Hepatocyte (in vitro differentiated cells): ENCODE data around the gene TCF23. TPM values are rescaled to one million over a fixed set of nuclear protein-coding genes. Genes with fewer than 3 reads are reported as not detected.

ENCODE experiments used
- DNase-seq: peaks from one replicate; pipeline ENCODE4 v3.0.0-alpha.2; 2016; ENCODE audit warnings: low spot score
- H2AFZ ChIP-seq: fragments of 200-600 bp; sonication (generic); 2 replicates; pipeline ENCODE4 v1.6.0; 2016; ENCODE audit warnings: antibody characterized with exemption, mild to moderate bottlenecking
- H3K27ac ChIP-seq: fragments of 200-600 bp; sonication (generic); 2 replicates; pipeline ENCODE4 v1.5.1; 2016; ENCODE audit warnings: mild to moderate bottlenecking
- H3K27me3 ChIP-seq: fragments of 200-600 bp; sonication (generic); 2 replicates; pipeline ENCODE4 v1.6.1; 2016
- H3K36me3 ChIP-seq: fragments of 200-600 bp; sonication (generic); replicated peaks from 2 replicates; pipeline ENCODE4 v1.5.1; 2016; ENCODE audit warnings: low read depth; ENCODE audit not compliant: insufficient read depth
- H3K4me1 ChIP-seq: fragments of 200-600 bp; sonication (generic); 2 replicates; pipeline ENCODE4 v1.5.1; 2016; ENCODE audit warnings: mild to moderate bottlenecking, moderate library complexity; ENCODE audit not compliant: insufficient read depth
- H3K4me2 ChIP-seq: fragments of 200-600 bp; sonication (generic); 2 replicates; pipeline ENCODE4 v1.6.0; 2016
- H3K4me3 ChIP-seq: fragments of 200-600 bp; sonication (generic); 2 replicates; pipeline ENCODE4 v1.5.1; 2016; ENCODE audit warnings: mild to moderate bottlenecking
- H3K79me2 ChIP-seq: fragments of 200-600 bp; sonication (generic); 2 replicates; pipeline ENCODE4 v1.6.0; 2017; ENCODE audit warnings: mild to moderate bottlenecking
- H3K9me2 ChIP-seq: fragments of 200-600 bp; sonication (generic); replicated peaks from 2 replicates; pipeline ENCODE4 v1.6.0; 2017; ENCODE audit warnings: mild to moderate bottlenecking; ENCODE audit not compliant: insufficient read depth
- H3K9me3 ChIP-seq: fragments of 200-600 bp; sonication (generic); 2 replicates; pipeline ENCODE4 v1.5.1; 2016; ENCODE audit warnings: low read depth, mild to moderate bottlenecking
- H4K20me1 ChIP-seq: fragments of 200-600 bp; sonication (generic); 2 replicates; pipeline ENCODE4 v1.6.0; 2016; ENCODE audit warnings: mild to moderate bottlenecking; ENCODE audit not compliant: insufficient read depth, poor library complexity, severe bottlenecking
- CTCF ChIP-seq: fragments of 200-600 bp; sonication (generic); IDR thresholded peaks from 2 replicates; pipeline ENCODE4 v1.5.1; 2016; ENCODE audit warnings: antibody characterized with exemption, mild to moderate bottlenecking; ENCODE audit not compliant: poor library complexity
- EZH2 ChIP-seq: fragments of 200-600 bp; sonication (generic); IDR thresholded peaks from 2 replicates; pipeline ENCODE4 v1.6.1; 2016; ENCODE audit warnings: antibody characterized with exemption, mild to moderate bottlenecking, borderline replicate concordance
- EZH2phosphoT487 ChIP-seq: fragments of 200-600 bp; sonication (generic); IDR thresholded peaks from one replicate; pipeline ENCODE4 v1.6.1; 2018; ENCODE audit warnings: antibody characterized with exemption, mild to moderate bottlenecking, low read depth, moderate library complexity; ENCODE audit not compliant: unreplicated experiment, severe bottlenecking
- WGBS: methylation state at CpG from one replicate; pipeline ENCODE4 v1.1.6; 2016; ENCODE audit warnings: low lambda C conversion rate; ENCODE audit errors: missing lambda C conversion rate; 5-methylcytosine and 5-hydroxymethylcytosine counted together
- polyA plus RNA-seq: library from polyadenylated mRNA; unstranded; fragments of >200 nt; fragmentation: Nextera tagmentation; extraction: Ambion mirVana; gene quantifications from 2 replicates; pipeline ENCODE4 v1.2.1, GENCODE V29; 2016
- total RNA-seq: library from RNA; depleted of rRNA; stranded (reverse); fragments of >200 nt; gene quantifications from 2 replicates; pipeline ENCODE4 v1.2.3, GENCODE V29; 2014

The TCF23 gene
- total and polyA plus RNA-seq, 2 experiments from 2014 or later = not detected

GRCh38 chr2:27198627-27199026, 49.8 kb downstream of the TCF23 start:
- H3K4me1 ChIP-seq = no peaks in the 10 kb centered on the region
- H3K27ac ChIP-seq = no peak overlapping the region
- no peaks in the 10 kb centered on the region for H3K36me3 ChIP-seq
- no peak overlapping the region for H3K4me2 ChIP-seq
- H4K20me1 ChIP-seq = no peaks in the 10 kb centered on the region
- H3K9me2 ChIP-seq = no peaks in the 10 kb centered on the region
- WGBS = 70% methylated on average over 2 of the region's 2 CpGs
- no peak overlapping the region for H2AFZ ChIP-seq
- H3K79me2 ChIP-seq = no peaks in the 10 kb centered on the region
- H3K27me3 ChIP-seq = no peaks in the 10 kb centered on the region
- TF ChIP-seq EZH2 = no peak
- TF ChIP-seq EZH2phosphoT487 = no peak
- no peak for TF ChIP-seq CTCF
- H3K9me3 ChIP-seq = no peaks in the 10 kb centered on the region
- no peak overlapping the region for H3K4me3 ChIP-seq
- DNase-seq = no peak

DNA sequence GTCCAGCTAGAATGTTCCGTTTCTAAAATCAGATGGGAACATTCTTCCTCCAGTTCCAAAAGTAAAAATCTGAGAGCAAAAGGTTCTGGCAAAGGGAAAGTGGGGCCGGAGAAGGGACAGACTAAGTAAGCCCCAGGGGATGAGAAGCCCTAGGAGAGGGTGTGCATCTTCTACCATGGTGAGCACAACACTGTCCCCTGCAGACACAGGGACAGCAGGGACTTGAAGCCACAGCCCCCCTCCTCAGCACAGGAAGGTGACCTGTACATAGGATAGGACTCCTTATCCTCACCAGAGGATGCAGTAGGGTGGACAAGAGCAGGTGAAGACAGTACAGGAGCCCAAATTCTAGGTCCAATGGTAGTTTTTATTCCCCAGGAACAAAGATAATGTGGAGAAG, 50.4 kb downstream of the TCF23 start:
- H4K20me1 ChIP-seq = no peaks in the 10 kb centered on the region
- WGBS = 85% methylated on average over 2 of the region's 2 CpGs
- no peaks in the 10 kb centered on the region for H3K4me1 ChIP-seq
- H3K27me3 ChIP-seq = no peaks in the 10 kb centered on the region
- H2AFZ ChIP-seq = no peak overlapping the region
- no peaks in the 10 kb centered on the region for H3K79me2 ChIP-seq
- TF ChIP-seq EZH2phosphoT487 (no peak), EZH2 (no peak), CTCF (no peak)
- no peak overlapping the region for H3K4me3 ChIP-seq
- H3K9me2 ChIP-seq = no peaks in the 10 kb centered on the region
- no peak overlapping the region for H3K27ac ChIP-seq
- H3K36me3 ChIP-seq = no peaks in the 10 kb centered on the region
- H3K4me2 ChIP-seq = no peak overlapping the region
- no peaks in the 10 kb centered on the region for H3K9me3 ChIP-seq
- no peak for DNase-seq

DNA sequence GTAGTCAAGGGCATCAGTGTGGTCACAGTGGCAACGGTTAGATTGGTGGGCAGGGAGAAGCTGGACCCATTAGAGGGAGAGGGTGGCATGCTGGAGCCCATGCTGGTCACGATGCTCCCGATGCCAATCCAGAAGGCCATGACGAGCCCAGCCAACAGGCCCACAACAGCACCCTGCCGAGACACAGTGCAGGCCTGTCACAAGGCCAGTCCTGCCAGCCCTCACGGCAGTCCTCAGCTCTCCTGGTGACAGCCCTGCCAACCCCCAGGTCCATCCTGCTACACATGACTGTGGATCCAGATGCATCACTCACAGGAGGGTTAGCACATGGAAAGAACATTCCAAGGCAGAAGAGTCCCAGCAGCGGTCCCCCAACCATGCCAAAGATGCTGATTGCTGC, 52.9 kb downstream of the TCF23 start:
- H3K36me3 ChIP-seq = no peaks in the 10 kb centered on the region

More for the DNA sequence above, 52.9 kb downstream of the TCF23 start:
- 96% methylated on average over 7 of the region's 7 CpGs for WGBS
- Histone ChIP-seq H3K4me1 (no peaks in the 10 kb centered on the region), H3K4me2 (no peak overlapping the region), H3K9me2 (no peaks in the 10 kb centered on the region), H4K20me1 (no peaks in the 10 kb centered on the region), H3K27me3 (no peaks in the 10 kb centered on the region), H3K4me3 (no peak overlapping the region), H3K9me3 (no peaks in the 10 kb centered on the region), H3K79me2 (no peaks in the 10 kb centered on the region), H3K27ac (no peak overlapping the region), H2AFZ (no peak overlapping the region)
- no peak for DNase-seq
- TF ChIP-seq CTCF (no peak), EZH2 (no peak), EZH2phosphoT487 (no peak)
